Esophagus (tissue), 2 donors: Measurements from ENCODE around the gene MAZ. TPM values are rescaled to one million over a fixed set of nuclear protein-coding genes. Genes with fewer than 3 reads are reported as not detected.

Experiments used
- H3K27ac ChIP-seq, 2 donors: one replicate each; pipeline ENCODE4 v1.5.1; 2013; ENCODE audit warnings: low read depth in 2 of 2, mild to moderate bottlenecking in 2 of 2, inconsistent platforms in 1 of 2, low read length in 1 of 2, moderate library complexity in 1 of 2
- H3K27me3 ChIP-seq, 2 donors: one replicate each; pipeline ENCODE4 v1.6.1; 2013; ENCODE audit warnings: low read length in 2 of 2, control low read depth in 1 of 2, mild to moderate bottlenecking in 1 of 2; ENCODE audit not compliant: insufficient read depth in 2 of 2, control insufficient read depth in 1 of 2
- H3K36me3 ChIP-seq, 2 donors: one replicate each; pipeline ENCODE4 v1.6.1; 2013; ENCODE audit warnings: low read length in 1 of 2; ENCODE audit not compliant: control insufficient read depth in 2 of 2, insufficient read depth in 2 of 2
- H3K4me1 ChIP-seq, 2 donors: one replicate each; pipeline ENCODE4 v1.6.1; 2013; ENCODE audit warnings: low read length in 1 of 2; ENCODE audit not compliant: control insufficient read depth in 2 of 2, insufficient read depth in 2 of 2
- H3K4me3 ChIP-seq, 2 donors: one replicate each; pipeline ENCODE4 v1.5.1; 2013; ENCODE audit warnings: low read length in 2 of 2, mild to moderate bottlenecking in 2 of 2, low read depth in 1 of 2, moderate library complexity in 1 of 2
- H3K9me3 ChIP-seq, 2 donors: one replicate each; pipeline ENCODE4 v1.6.1; 2013; ENCODE audit warnings: mild to moderate bottlenecking in 2 of 2, low read depth in 1 of 2, low read length in 1 of 2, moderate library complexity in 1 of 2; ENCODE audit not compliant: control insufficient read depth in 2 of 2, insufficient read depth in 1 of 2
- WGBS, 2 donors: extraction: QIAGEN DNeasy Blood & Tissue Kit; methylation state at CpG; one replicate each; pipeline ENCODE4 v1.1.7; 2013; 5-methylcytosine and 5-hydroxymethylcytosine counted together
- polyA plus RNA-seq, 2 donors: library from polyadenylated mRNA; stranded (reverse); fragments of 200-250 nt; gene quantifications; one replicate each; pipeline ENCODE4 v1.2.3, GENCODE V29; 2013
- donor health status: healthy with polysubstance abuse.
- donor health status: Bipolar disorder and iron deficiency.

Gene MAZ
- polyA plus RNA-seq, 2 donors: 95.9 to 111 TPM

GRCh38 chr16:29813644-29814562 lies 7.6 kb downstream of the MAZ start:
- Histone ChIP-seq H3K4me3 (no peak overlapping the region), H3K9me3 (no peaks in the 10 kb centered on the region), H3K4me1 (peaks cover 11 to 31% of the 10 kb centered on the region in 2 donors), H3K27ac (peak overlapping the region in 1 of 2 donors; percentile 48), H3K36me3 (peaks cover 0 to 11% of the 10 kb centered on the region in 2 donors), H3K27me3 (no peaks in the 10 kb centered on the region)
- 78% methylated on average over 24 of the region's 24 CpGs for WGBS, 2 donors

GRCh38 chr16:29814592-29814991 lies 8.3 kb downstream of the MAZ start:
- peaks cover 0 to 5% of the 10 kb centered on the region in 2 donors for H3K36me3 ChIP-seq
- H3K27me3 ChIP-seq: no peaks in the 10 kb centered on the region
- no peak overlapping the region for H3K4me3 ChIP-seq
- WGBS, 2 donors: 76 to 80% methylated on average over 5 of the region's 5 CpGs
- H3K27ac ChIP-seq: peak overlapping the region in 1 of 2 donors; percentile 76
- no peaks in the 10 kb centered on the region for H3K9me3 ChIP-seq
- peaks cover 13 to 27% of the 10 kb centered on the region in 2 donors for H3K4me1 ChIP-seq

- Histone ChIP-seq H3K4me1 (peaks cover 11 to 26% of the 10 kb centered on the region in 2 donors), H3K4me3 (peak overlapping the region; percentile 4 to 73), H3K9me3 (no peaks in the 10 kb centered on the region), H3K27me3 (no peaks in the 10 kb centered on the region), H3K36me3 (no peaks in the 10 kb centered on the region), H3K27ac (peak overlapping the region; percentile 76 to 92)
- 5 to 7% methylated on average over 39 of the region's 39 CpGs for WGBS, 2 donors
Measured at GRCh38 chr16:29815032-29815721, 8.8 kb downstream of the MAZ start.

- Histone ChIP-seq H3K27me3 (no peaks in the 10 kb centered on the region), H3K9me3 (no peaks in the 10 kb centered on the region), H3K4me3 (peak within 1 kb of the TSS; percentile 73 to 76), H3K4me1 (peaks cover 9 to 22% of the 10 kb centered on the region in 2 donors), H3K36me3 (no peaks in the 10 kb centered on the region), H3K27ac (peak within 1 kb of the TSS; percentile 92 to 97)
- WGBS, 2 donors: 0 to 1% methylated on average over 70 of the region's 70 CpGs
Measured at GRCh38 chr16:29815793-29816693, 9.7 kb downstream of the MAZ start, which contains the start of gene PAGR1. TSS of gene PAGR1 (plus strand) at chr16:29816152. CDS start at chr16:29816526, 374 bp downstream.

- Histone ChIP-seq H3K27me3 (no peaks in the 10 kb centered on the region), H3K27ac (peak overlapping the region; percentile 92 to 97), H3K9me3 (no peaks in the 10 kb centered on the region), H3K4me1 (peaks cover 11 to 21% of the 10 kb centered on the region in 2 donors), H3K4me3 (peak overlapping the region; percentile 73 to 76), H3K36me3 (no peaks in the 10 kb centered on the region)
- 2 to 3% methylated on average over 31 to 37 of the region's 37 CpGs for WGBS, 2 donors
Measured at GRCh38 chr16:29816694-29817441, 10.5 kb downstream of the MAZ start.

- Histone ChIP-seq H3K36me3 (no peaks in the 10 kb centered on the region), H3K27ac (no peak overlapping the region), H3K27me3 (no peaks in the 10 kb centered on the region), H3K9me3 (no peaks in the 10 kb centered on the region), H3K4me1 (peaks cover 11 to 21% of the 10 kb centered on the region in 2 donors), H3K4me3 (no peak overlapping the region)
- 50 to 63% methylated on average over 4 of the region's 4 CpGs for WGBS, 2 donors
Measured at GRCh38 chr16:29818082-29818481, 11.8 kb downstream of the MAZ start.

GRCh38 chr16:29819506-29819905 lies 13.2 kb downstream of the MAZ start:
- Histone ChIP-seq H3K27me3 (no peaks in the 10 kb centered on the region), H3K9me3 (no peaks in the 10 kb centered on the region), H3K36me3 (no peaks in the 10 kb centered on the region), H3K4me3 (no peak overlapping the region), H3K4me1 (peaks cover 14 to 25% of the 10 kb centered on the region in 2 donors), H3K27ac (peak overlapping the region in 1 of 2 donors; percentile 63)
- WGBS, 2 donors: 57 to 61% methylated on average over 15 of the region's 15 CpGs

GRCh38 chr16:29820271-29820701 lies 14.0 kb downstream of the MAZ start, which contains the start of gene MVP:
TSS of gene MVP (plus strand) at chr16:29820462. CDS start at chr16:29830550, 10,088 bp downstream.
- 0% methylated on average over 4 of the region's 4 CpGs for WGBS, 2 donors
- Histone ChIP-seq H3K9me3 (no peaks in the 10 kb centered on the region), H3K27me3 (no peaks in the 10 kb centered on the region), H3K27ac (peak within 1 kb of the TSS; percentile 97), H3K4me1 (peaks cover 11 to 23% of the 10 kb centered on the region in 2 donors), H3K36me3 (no peaks in the 10 kb centered on the region), H3K4me3 (peak within 1 kb of the TSS; percentile 60 to 80)
